Neural progenitor cell (in vitro differentiated cells): ENCODE results near the gene GOLGA8B.
"Not testable (repeated sequence)": the region's sequence is repeated elsewhere in the genome, so short reads cannot be mapped to it uniquely, and the experiment has no call there.

ENCODE experiments used
- CTCF ChIP-seq: fragments of 200-600 bp; sonication (generic); IDR thresholded peaks from 2 replicates; pipeline ENCODE4 v1.5.1; 2017; ENCODE audit warnings: antibody characterized with exemption, mild to moderate bottlenecking
- EZH2 ChIP-seq: fragments of 200-600 bp; sonication (generic); IDR thresholded peaks from 2 replicates; pipeline ENCODE4 v1.6.1; 2017; ENCODE audit warnings: antibody characterized with exemption, mild to moderate bottlenecking, moderate library complexity

GRCh38 chr15:34554126-34554525 is 29.3 kb downstream of the GOLGA8B start:
- not testable (repeated sequence) for TF ChIP-seq CTCF, EZH2
